Measurements from ENCODE around the gene RSPH1. TPM values are rescaled to one million over a fixed set of nuclear protein-coding genes. Genes with fewer than 3 reads are reported as not detected.

Gene RSPH1
- polyA plus RNA-seq, 5 donors: 4.4 to 28.3 (median 17.4) TPM

GRCh38 chr21:42533306-42533962, 37.4 kb upstream of the RSPH1 start:
- DNase-seq: no peak

- no peak for DNase-seq
Measured at GRCh38 chr21:42532466-42533181, 36.6 kb upstream of the RSPH1 start.

GRCh38 chr21:42531771-42532170, 35.7 kb upstream of the RSPH1 start:
- no peak for DNase-seq

- DNase-seq: no peak
Measured at GRCh38 chr21:42530167-42530518, 34.1 kb upstream of the RSPH1 start.

GRCh38 chr21:42527489-42528158, 31.6 kb upstream of the RSPH1 start:
- no peak for DNase-seq

- DNase-seq: no peak
Measured at GRCh38 chr21:42527127-42527488, 31.1 kb upstream of the RSPH1 start.

- no peak for DNase-seq
Measured at GRCh38 chr21:42526379-42526727, 30.3 kb upstream of the RSPH1 start.

GRCh38 chr21:42525676-42526378, 29.8 kb upstream of the RSPH1 start:
- no peak for DNase-seq

GRCh38 chr21:42525029-42525581, 29.1 kb upstream of the RSPH1 start:
- no peak for DNase-seq

GRCh38 chr21:42524341-42525028, 28.5 kb upstream of the RSPH1 start:
- DNase-seq: peak; percentile 70 to 78

GRCh38 chr21:42523941-42524340, 27.9 kb upstream of the RSPH1 start:
- DNase-seq: no peak

GRCh38 chr21:42523211-42523610, 27.2 kb upstream of the RSPH1 start:
- no peak for DNase-seq

- DNase-seq: no peak
Measured at GRCh38 chr21:42522771-42523170, 26.7 kb upstream of the RSPH1 start.

- no peak for DNase-seq
Measured at GRCh38 chr21:42522271-42522670, 26.2 kb upstream of the RSPH1 start.

- no peak for DNase-seq
Measured at GRCh38 chr21:42521805-42522204, 25.8 kb upstream of the RSPH1 start.

- DNase-seq: no peak
Measured at GRCh38 chr21:42521384-42521783, 25.4 kb upstream of the RSPH1 start.

- DNase-seq: no peak
Measured at GRCh38 chr21:42520628-42521253, 24.7 kb upstream of the RSPH1 start.

GRCh38 chr21:42518626-42519025, 22.6 kb upstream of the RSPH1 start:
- no peak for DNase-seq

- DNase-seq: no peak
Measured at GRCh38 chr21:42518215-42518614, 22.2 kb upstream of the RSPH1 start.

- DNase-seq: no peak
Measured at GRCh38 chr21:42515708-42516502, 19.9 kb upstream of the RSPH1 start.

- no peak for DNase-seq
Measured at GRCh38 chr21:42514883-42515228, 18.8 kb upstream of the RSPH1 start.
